Panc1 (cell line): ENCODE data around the gene RASA3.

Experiments used
- CTCF ChIP-seq: fragments of 450-650 bp; IDR thresholded peaks from 2 replicates; pipeline ENCODE4 v1.5.1; 2017; ENCODE audit warnings: mild to moderate bottlenecking
- POLR2AphosphoS5 ChIP-seq: IDR thresholded peaks from 2 replicates; pipeline ENCODE4 v1.6.1; 2012; ENCODE audit warnings: mild to moderate bottlenecking, low read depth, low read length, moderate library complexity
- REST ChIP-seq, 2 experiments: IDR thresholded peaks; 2 replicates each; pipeline ENCODE4 v1.6.1; 2011 to 2012; ENCODE audit warnings: low read depth in 2 of 2, control low read depth in 1 of 2, low read length in 1 of 2, mild to moderate bottlenecking in 1 of 2, moderate library complexity in 1 of 2; ENCODE audit not compliant: insufficient read depth in 1 of 2

- TF ChIP-seq CTCF = no peak
- no peak for TF ChIP-seq POLR2AphosphoS5
- no peak for TF ChIP-seq REST (IDR thresholded peaks at IDR 0.05; ENCODE audit: insufficient read depth in 1 of 2, low read depth in 2 of 2, low read length in 1 of 2)
Measured at GRCh38 chr13:113997845-113998751, 134.3 kb downstream of the RASA3 start.
